Measurements from ENCODE around the gene NTRK3. TPM values are rescaled to one million over a fixed set of nuclear protein-coding genes. Genes with fewer than 3 reads are reported as not detected.

NTRK3 gene
- total RNA-seq, 1 donor = under 0.01 TPM

GRCh38 chr15:88188300-88188699, 68.2 kb downstream of the NTRK3 start:
- DNase-seq (ENCODE audit: low read depth in 2 of 3, low spot score in 2 of 3) = no peak

- DNase-seq (ENCODE audit: low read depth in 2 of 3, low spot score in 2 of 3) = no peak
Observed at GRCh38 chr15:88187195-88187594, 69.3 kb downstream of the NTRK3 start.

- no peak for DNase-seq (ENCODE audit: low read depth in 2 of 3, low spot score in 2 of 3)
Observed at GRCh38 chr15:88185584-88185983, 71.0 kb downstream of the NTRK3 start.

- no peak for DNase-seq (ENCODE audit: low read depth in 2 of 3, low spot score in 2 of 3)
Observed at GRCh38 chr15:88181613-88182012, 74.9 kb downstream of the NTRK3 start.

- DNase-seq (ENCODE audit: low read depth in 2 of 3, low spot score in 2 of 3) = no peak
Observed at GRCh38 chr15:88179562-88179961, 77.0 kb downstream of the NTRK3 start.

GRCh38 chr15:88178631-88179030, 77.9 kb downstream of the NTRK3 start:
- DNase-seq (ENCODE audit: low read depth in 2 of 3, low spot score in 2 of 3) = no peak

- DNase-seq (ENCODE audit: low read depth in 2 of 3, low spot score in 2 of 3) = no peak
Observed at GRCh38 chr15:88177451-88177850, 79.1 kb downstream of the NTRK3 start.

GRCh38 chr15:88174571-88174970, 82.0 kb downstream of the NTRK3 start:
- DNase-seq (ENCODE audit: low read depth in 2 of 3, low spot score in 2 of 3) = no peak

- DNase-seq (ENCODE audit: low read depth in 2 of 3, low spot score in 2 of 3) = peak in 2 of 3 donors; percentile 3 to 24
Observed at GRCh38 chr15:88166082-88166993, 90.2 kb downstream of the NTRK3 start.

GRCh38 chr15:88161636-88162035, 94.9 kb downstream of the NTRK3 start:
- no peak for DNase-seq (ENCODE audit: low read depth in 2 of 3, low spot score in 2 of 3)

- DNase-seq (ENCODE audit: low read depth in 2 of 3, low spot score in 2 of 3) = no peak
Observed at GRCh38 chr15:88155310-88155709, 101.2 kb downstream of the NTRK3 start.

- DNase-seq (ENCODE audit: low read depth in 2 of 3, low spot score in 2 of 3) = no peak
Observed at GRCh38 chr15:88152672-88153071, 103.9 kb downstream of the NTRK3 start.

GRCh38 chr15:88147760-88148159, 108.8 kb downstream of the NTRK3 start:
- DNase-seq (ENCODE audit: low read depth in 2 of 3, low spot score in 2 of 3) = no peak

GRCh38 chr15:88144921-88145653, 111.5 kb downstream of the NTRK3 start:
- no peak for DNase-seq (ENCODE audit: low read depth in 2 of 3, low spot score in 2 of 3)

GRCh38 chr15:88142121-88142520, 114.4 kb downstream of the NTRK3 start:
- no peak for DNase-seq (ENCODE audit: low read depth in 2 of 3, low spot score in 2 of 3)

GRCh38 chr15:88141269-88141889, 115.2 kb downstream of the NTRK3 start:
- DNase-seq (ENCODE audit: low read depth in 2 of 3, low spot score in 2 of 3) = no peak

- no peak for DNase-seq (ENCODE audit: low read depth in 2 of 3, low spot score in 2 of 3)
Observed at GRCh38 chr15:88140398-88140797, 116.1 kb downstream of the NTRK3 start.

- no peak for DNase-seq (ENCODE audit: low read depth in 2 of 3, low spot score in 2 of 3)
Observed at GRCh38 chr15:88139936-88140335, 116.6 kb downstream of the NTRK3 start.

GRCh38 chr15:88133795-88134194, 122.7 kb downstream of the NTRK3 start:
- DNase-seq (ENCODE audit: low read depth in 2 of 3, low spot score in 2 of 3) = no peak

GRCh38 chr15:88132499-88132898, 124.0 kb downstream of the NTRK3 start:
- no peak for DNase-seq (ENCODE audit: low read depth in 2 of 3, low spot score in 2 of 3)

GRCh38 chr15:88131937-88132336, 124.6 kb downstream of the NTRK3 start:
- DNase-seq (ENCODE audit: low read depth in 2 of 3, low spot score in 2 of 3) = no peak

Data from hematopoietic multipotent progenitor cell (in vitro differentiated cells).